ENCODE data around the gene RNF125.

- TF ChIP-seq, protein P1, sequence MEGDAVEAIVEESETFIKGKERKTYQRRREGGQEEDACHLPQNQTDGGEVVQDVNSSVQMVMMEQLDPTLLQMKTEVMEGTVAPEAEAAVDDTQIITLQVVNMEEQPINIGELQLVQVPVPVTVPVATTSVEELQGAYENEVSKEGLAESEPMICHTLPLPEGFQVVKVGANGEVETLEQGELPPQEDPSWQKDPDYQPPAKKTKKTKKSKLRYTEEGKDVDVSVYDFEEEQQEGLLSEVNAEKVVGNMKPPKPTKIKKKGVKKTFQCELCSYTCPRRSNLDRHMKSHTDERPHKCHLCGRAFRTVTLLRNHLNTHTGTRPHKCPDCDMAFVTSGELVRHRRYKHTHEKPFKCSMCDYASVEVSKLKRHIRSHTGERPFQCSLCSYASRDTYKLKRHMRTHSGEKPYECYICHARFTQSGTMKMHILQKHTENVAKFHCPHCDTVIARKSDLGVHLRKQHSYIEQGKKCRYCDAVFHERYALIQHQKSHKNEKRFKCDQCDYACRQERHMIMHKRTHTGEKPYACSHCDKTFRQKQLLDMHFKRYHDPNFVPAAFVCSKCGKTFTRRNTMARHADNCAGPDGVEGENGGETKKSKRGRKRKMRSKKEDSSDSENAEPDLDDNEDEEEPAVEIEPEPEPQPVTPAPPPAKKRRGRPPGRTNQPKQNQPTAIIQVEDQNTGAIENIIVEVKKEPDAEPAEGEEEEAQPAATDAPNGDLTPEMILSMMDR (IDR thresholded peaks at IDR 0.05) = no peak
- no peak for TF ChIP-seq SIN3A (IDR thresholded peaks at IDR 0.05; ENCODE audit: borderline replicate concordance, low read depth, low read length)
- TF ChIP-seq USF2 (IDR thresholded peaks at IDR 0.05; ENCODE audit: borderline replicate concordance, low read depth, low read length) = no peak
- no peak for TF ChIP-seq JUND (IDR thresholded peaks at IDR 0.05)
- TF ChIP-seq RCOR1 (IDR thresholded peaks at IDR 0.05; ENCODE audit: low read length) = no peak
- no peak for TF ChIP-seq CHD2 (IDR thresholded peaks at IDR 0.05; ENCODE audit: low read length, partially characterized antibody)
Measured at GRCh38 chr18:32112826-32113225, 94.2 kb downstream of the RNF125 start.
